ENCODE measurements around the gene SYT17.

The SYT17 gene

GRCh38 chr16:19264123-19264673, 96.2 kb downstream of the SYT17 start:
- no peak for DNase-seq (ENCODE audit: low read depth)

DNA sequence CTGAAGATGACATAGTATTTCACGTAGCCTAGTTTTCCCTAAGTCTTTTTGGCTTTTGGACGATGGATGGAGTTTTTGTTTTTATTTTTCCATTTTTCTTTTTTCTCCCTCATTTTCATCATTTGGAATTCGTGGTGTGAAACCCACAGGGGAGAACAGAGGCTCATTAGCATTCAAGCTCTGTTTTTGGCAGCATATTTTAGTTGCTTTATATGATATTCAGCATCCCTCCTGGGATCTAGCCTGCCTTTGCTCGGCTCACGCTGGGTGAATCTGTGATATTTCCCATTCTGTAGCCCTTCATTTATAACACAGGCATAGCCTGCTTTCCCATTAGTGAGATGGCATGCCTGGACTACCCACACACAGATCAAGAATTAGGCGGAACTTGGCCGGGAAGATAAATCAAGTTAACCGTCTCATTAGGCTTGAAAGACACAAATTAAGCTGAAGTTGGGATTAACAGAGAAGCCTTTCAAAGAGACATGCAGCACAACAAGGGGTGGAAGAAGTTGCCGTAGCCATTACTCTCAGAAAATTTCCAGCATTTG, 97.4 kb downstream of the SYT17 start:
- no peak for DNase-seq (ENCODE audit: low read depth)

DNA sequence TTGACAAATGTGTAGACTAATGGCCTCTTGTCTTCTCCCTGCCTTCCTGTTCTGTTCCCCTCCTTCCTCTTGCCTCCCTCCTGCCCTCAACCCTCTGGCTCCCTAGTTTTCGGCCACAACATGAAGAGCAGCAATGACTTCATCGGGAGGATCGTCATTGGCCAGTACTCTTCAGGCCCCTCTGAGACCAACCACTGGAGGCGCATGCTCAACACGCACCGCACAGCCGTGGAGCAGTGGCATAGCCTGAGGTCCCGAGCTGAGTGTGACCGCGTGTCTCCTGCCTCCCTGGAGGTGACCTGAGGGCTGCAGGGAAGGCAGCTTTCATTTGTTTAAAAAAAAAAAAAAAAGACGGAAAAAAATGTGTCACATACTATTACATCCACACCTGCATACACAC, 98.7 kb downstream of the SYT17 start:
- no peak for DNase-seq (ENCODE audit: low read depth)

DNA sequence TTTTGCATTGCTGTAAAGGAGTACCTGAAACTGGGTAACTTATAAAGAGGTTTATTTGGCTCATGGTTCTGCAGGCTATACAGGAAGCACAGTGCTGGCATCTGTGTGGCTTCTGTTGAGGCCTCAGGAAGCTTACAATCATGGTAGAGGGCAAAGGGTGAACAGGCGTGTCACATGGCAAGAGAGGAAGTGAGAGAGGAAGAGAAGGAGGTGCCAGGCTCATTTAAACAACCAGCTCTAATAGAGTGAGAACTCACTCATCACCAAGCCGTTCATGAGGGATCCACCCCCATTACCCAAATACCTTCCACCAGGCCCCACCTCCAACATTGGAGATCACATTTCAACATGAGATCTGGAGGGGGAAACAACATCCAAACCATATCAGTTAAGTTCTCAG, 101.1 kb downstream of the SYT17 start:
- DNase-seq (ENCODE audit: low read depth), result no peak

GRCh38 chr16:19274165-19274797, 106.2 kb downstream of the SYT17 start:
- DNase-seq (ENCODE audit: low read depth), result no peak

GRCh38 chr16:19278403-19278802, 110.4 kb downstream of the SYT17 start:
- DNase-seq (ENCODE audit: low read depth), result no peak

DNA sequence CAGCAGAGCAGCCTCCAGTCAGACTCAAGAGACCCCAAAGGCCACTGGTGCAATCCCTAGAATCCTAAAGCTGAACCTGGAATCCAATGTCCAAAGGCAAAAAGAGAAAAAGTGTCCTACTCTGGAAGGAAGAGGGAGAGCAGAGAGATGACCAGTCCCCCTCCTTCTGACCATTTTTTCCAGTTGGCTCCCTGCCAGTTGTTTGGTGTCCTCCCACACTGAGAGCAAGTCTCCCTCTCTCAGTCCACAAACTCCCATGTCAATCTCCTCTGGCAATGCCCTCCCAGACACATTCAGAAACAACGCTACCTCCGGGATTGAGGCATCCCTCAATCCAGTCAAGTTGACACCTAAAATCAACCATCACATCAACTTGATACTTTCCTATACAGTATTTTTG, 113.2 kb downstream of the SYT17 start:
- DNase-seq (ENCODE audit: low read depth), result no peak

GRCh38 chr16:19282101-19282500, 114.1 kb downstream of the SYT17 start:
- no peak for DNase-seq (ENCODE audit: low read depth)

GRCh38 chr16:19283637-19284036, 115.6 kb downstream of the SYT17 start:
- no peak for DNase-seq (ENCODE audit: low read depth)

GRCh38 chr16:19284207-19284606, 116.2 kb downstream of the SYT17 start:
- DNase-seq (ENCODE audit: low read depth), result no peak

DNA sequence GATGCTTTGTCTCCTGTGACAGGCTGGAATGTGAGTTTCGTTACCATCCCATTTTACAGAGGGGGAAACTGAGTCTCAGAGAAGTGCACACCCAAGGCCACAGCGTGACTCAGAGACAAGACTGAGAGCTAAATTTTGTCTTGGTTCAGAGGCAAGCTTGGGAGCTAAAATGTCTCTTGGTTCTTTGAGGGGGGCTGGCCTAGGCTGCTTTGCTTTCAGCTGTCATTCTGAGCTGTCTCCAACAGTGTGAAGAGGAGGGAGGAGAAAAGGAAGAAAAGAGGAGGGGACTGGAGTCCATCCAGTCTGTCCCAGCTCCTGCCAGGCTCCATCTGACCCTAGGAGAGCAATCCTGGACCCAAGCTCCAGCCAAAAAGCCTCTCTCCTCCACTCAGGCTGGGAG, 117.4 kb downstream of the SYT17 start, which contains the start of gene CLEC19A:
TSS of gene CLEC19A (plus strand) at position 301 of the 400 bp plus-strand sequence. CDS start 121 bp downstream, outside the sequence.
- DNase-seq (ENCODE audit: low read depth), result no peak

- no peak for DNase-seq (ENCODE audit: low read depth)
Observed at GRCh38 chr16:19286827-19287226, 118.8 kb downstream of the SYT17 start.

DNA sequence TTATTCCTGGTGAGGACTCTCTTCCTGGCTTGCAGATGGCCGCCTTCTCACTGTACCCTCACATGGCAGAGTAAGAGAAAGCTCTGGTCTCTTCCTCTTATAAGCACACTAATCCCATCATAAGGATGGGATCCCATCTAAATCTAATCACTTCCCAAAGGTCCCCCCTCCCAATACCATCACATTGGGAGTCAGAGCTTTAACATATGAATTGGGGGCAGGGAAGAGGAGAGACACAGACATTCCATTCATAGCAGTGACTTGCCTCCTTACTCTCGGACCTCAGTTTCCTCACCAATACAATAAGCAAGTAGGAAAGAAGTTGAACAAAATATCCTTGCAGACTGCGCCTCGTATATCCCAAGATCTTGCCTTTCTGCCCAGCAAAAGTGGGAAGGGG, 119.2 kb downstream of the SYT17 start:
- no peak for DNase-seq (ENCODE audit: low read depth)

GRCh38 chr16:19288872-19289799, 121.1 kb downstream of the SYT17 start:
- no peak for DNase-seq (ENCODE audit: low read depth)

- no peak for DNase-seq (ENCODE audit: low read depth)
Observed at GRCh38 chr16:19289811-19290485, 121.9 kb downstream of the SYT17 start.

DNA sequence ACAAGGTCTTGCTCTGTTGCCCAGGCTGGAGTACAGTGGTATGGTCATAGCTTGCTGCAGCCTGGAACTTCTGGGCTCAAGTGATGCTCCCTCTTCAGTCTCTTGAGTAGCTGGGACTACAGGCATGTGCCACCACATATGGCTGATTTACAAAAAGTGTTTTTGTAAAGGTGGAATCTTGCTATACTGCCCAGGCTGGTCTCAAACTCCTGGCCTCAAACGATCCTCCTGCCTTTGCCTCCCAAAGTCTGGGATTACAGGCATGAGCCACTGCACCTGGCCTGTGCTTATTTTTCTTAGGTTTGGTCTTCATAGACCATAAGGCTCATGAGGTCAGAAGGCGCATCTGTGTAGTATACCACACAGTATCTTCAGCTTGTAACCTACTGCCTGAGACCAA, 122.8 kb downstream of the SYT17 start:
- no peak for DNase-seq (ENCODE audit: low read depth)

DNA sequence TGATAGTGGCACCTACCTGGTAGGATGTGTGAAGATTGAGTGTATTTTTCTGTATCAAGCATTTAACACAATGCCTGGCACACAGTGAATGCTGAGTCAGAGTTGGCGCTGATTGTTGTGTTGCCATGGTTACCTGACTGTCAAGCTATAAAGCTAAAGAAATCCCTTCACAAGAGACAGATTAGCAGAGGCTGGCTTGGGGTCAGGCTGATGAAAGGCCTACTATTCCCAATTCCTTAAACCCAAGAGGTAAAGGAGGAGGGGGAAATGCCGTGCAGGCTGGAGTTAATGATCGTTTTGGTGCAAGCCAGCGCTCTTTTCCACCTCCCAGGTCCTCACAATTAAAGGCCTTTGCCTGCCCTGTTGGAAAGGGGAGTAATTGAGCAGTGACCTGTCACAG, 123.4 kb downstream of the SYT17 start:
- no peak for DNase-seq (ENCODE audit: low read depth)

GRCh38 chr16:19292186-19292585, 124.1 kb downstream of the SYT17 start:
- DNase-seq (ENCODE audit: low read depth), result no peak

DNA sequence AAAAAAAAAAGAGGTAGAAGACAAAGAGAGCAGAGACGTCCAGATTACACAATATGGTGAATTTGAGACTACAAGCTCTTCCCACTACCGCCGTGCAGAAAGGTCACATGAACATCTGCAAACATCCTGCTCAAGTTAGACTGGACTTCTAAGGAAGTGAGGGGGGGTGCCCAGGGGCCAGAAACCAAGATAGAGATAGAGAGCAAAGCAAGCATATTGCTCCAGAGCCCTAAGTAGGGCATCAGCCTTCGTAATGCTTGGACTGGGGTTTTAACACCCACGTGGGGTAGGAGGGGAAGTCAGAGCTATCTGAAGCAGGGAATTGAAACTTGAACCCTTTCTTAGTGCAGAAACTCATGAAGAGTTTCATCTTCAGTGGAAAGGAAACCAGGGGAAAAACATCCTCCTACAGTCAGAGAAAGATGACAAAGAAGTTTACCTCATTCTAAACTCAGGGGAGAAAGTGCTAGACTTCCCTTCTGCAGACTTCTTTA, 126.2 kb downstream of the SYT17 start:
- DNase-seq (ENCODE audit: low read depth), result peak; percentile 15

- DNase-seq (ENCODE audit: low read depth), result no peak
Observed at GRCh38 chr16:19295393-19295792, 127.4 kb downstream of the SYT17 start.

GRCh38 chr16:19297454-19297853, 129.4 kb downstream of the SYT17 start:
- DNase-seq (ENCODE audit: low read depth), result no peak

DNA sequence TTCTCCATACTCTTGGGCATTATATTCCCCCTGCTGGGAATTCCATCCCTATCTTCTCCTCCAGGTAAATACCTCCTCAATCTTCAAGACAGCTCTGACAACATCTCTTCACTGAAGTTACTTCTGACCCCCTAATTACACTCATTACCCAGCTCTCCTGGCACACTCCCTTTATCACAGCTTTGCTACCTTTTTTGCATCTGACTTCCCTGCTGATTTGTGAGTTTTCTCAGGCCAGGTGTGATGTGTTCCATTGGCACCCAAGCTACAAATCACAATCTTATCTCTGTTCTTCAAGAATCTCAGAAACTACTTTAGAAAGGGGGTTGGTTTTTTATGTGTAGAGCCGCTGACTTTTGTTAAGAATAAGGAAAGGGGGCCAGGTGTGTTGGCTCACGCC, 131.5 kb downstream of the SYT17 start:
- no peak for DNase-seq (ENCODE audit: low read depth)
